Skeletal muscle satellite cell (primary cell): ENCODE data around the gene NFIX.

ENCODE experiments used
- H3K27me3 ChIP-seq: 2 replicates; pipeline ENCODE4 v1.7.0; 2013; ENCODE audit warnings: low read length; ENCODE audit not compliant: control insufficient read depth, insufficient read depth
- H3K36me3 ChIP-seq: 2 replicates; pipeline ENCODE4 v1.7.0; 2013; ENCODE audit warnings: mild to moderate bottlenecking, control low read depth, low read length; ENCODE audit not compliant: insufficient read depth
- H3K4me1 ChIP-seq: 2 replicates; pipeline ENCODE4 v1.7.0; 2013; ENCODE audit warnings: low read length; ENCODE audit not compliant: control insufficient read depth, insufficient read depth
- H3K4me2 ChIP-seq: 2 replicates; pipeline ENCODE4 v1.7.0; 2013; ENCODE audit warnings: mild to moderate bottlenecking, low read length
- H3K4me3 ChIP-seq: 2 replicates; pipeline ENCODE4 v1.7.0; 2013; ENCODE audit warnings: low read length
- H3K9ac ChIP-seq: 2 replicates; pipeline ENCODE4 v1.7.0; 2013; ENCODE audit warnings: mild to moderate bottlenecking, low read depth, low read length, moderate library complexity
- H3K9me3 ChIP-seq: replicated peaks from 2 replicates; pipeline ENCODE4 v1.7.0; 2013; ENCODE audit warnings: mild to moderate bottlenecking, control low read depth, low read length

NFIX gene

DNA sequence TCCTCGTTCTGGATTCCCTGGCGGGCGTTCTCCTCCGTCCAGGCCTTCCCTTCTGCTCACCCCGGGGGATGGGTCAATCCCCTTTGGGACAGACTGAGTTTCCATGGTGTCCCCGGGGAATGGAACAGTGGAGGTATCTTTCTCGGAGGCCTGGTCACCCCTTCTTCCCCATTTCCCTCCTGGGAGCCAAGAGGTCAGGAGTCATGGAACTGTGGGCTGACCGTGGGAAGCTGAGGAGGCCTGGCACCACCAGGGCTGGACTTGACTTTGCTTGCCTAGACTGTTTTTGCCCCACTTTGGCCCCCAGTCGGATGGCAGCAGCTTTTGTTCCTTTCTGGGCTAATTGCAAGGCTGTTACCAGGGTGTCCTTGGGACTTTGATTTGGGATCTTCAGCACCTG is 124.8 kb downstream of the NFIX start:
- H3K4me1 ChIP-seq: peaks cover 51% of the 10 kb centered on the region
- peaks cover 14% of the 10 kb centered on the region for H3K36me3 ChIP-seq
- H3K9me3 ChIP-seq: no peaks in the 10 kb centered on the region
- peak overlapping the region; percentile 95 for H3K4me2 ChIP-seq
- peak overlapping the region; percentile 91 for H3K4me3 ChIP-seq
- H3K27me3 ChIP-seq: no peaks in the 10 kb centered on the region
- peak overlapping the region; percentile 93 for H3K9ac ChIP-seq

DNA sequence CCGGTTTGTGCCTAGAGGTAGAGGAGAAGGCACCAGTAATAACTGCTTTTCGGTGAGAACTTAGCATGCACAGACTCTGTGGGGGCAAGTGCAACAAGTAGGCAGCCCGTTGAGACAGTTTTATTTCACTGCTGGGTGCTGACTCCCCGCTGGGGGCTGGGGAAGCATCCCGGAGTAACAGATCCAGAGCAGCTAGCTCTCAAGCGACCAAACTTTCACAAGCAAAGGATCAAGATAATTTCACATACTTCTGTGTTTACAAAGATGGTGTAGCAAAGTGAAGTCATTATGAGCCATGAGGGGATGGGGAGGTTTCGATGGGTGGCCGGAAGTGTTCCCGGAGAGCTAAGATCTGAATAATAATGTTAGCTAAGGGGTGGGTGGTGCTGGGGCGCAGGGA is 125.5 kb downstream of the NFIX start:
- Histone ChIP-seq H3K4me3 (peak overlapping the region; percentile 91), H3K4me1 (peaks cover 43% of the 10 kb centered on the region), H3K27me3 (no peaks in the 10 kb centered on the region), H3K4me2 (peak overlapping the region; percentile 95), H3K9ac (peak overlapping the region; percentile 93), H3K36me3 (peaks cover 12% of the 10 kb centered on the region), H3K9me3 (no peaks in the 10 kb centered on the region)

DNA sequence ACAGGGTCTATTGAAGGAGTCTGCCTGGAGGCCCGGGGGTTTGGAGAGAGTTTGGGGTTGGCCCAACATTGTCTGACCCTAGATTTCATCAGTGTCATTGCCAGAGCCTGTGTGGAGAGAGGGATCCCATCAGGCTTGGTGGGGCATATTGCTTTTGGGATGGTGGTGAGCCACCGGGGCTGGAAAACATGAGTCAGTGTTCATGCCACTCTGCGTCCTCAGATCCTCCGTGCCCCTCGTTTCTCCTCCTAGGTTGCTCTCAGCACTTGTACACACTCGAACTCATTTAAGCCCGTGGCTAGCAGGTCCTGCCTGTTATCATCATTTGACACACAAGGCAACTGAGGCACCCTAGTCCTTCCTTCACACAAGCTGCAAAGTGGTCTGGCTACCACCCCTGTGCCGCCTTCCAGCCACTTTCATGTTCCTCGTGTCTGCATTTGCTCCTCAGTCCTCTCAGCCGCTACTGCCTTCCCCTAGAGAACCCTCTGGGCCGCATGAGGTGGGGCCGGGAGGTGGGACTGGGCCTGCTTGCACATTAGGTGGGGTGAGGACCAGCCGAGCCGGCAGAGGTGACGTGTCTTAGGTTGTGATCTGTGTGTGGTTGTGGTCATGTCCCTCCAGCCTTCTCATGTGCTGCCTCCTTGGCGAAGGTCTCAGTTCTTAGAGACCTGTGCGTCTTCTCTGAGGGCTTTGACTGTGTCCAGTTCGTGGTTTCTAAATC is 126.4 kb downstream of the NFIX start:
- H3K4me1 ChIP-seq: peaks cover 42% of the 10 kb centered on the region
- peak overlapping the region; percentile 95 for H3K4me2 ChIP-seq
- H3K9me3 ChIP-seq: no peaks in the 10 kb centered on the region
- peaks cover 18% of the 10 kb centered on the region for H3K36me3 ChIP-seq
- H3K9ac ChIP-seq: peak overlapping the region; percentile 49
- no peaks in the 10 kb centered on the region for H3K27me3 ChIP-seq
- H3K4me3 ChIP-seq: peak overlapping the region; percentile 33

DNA sequence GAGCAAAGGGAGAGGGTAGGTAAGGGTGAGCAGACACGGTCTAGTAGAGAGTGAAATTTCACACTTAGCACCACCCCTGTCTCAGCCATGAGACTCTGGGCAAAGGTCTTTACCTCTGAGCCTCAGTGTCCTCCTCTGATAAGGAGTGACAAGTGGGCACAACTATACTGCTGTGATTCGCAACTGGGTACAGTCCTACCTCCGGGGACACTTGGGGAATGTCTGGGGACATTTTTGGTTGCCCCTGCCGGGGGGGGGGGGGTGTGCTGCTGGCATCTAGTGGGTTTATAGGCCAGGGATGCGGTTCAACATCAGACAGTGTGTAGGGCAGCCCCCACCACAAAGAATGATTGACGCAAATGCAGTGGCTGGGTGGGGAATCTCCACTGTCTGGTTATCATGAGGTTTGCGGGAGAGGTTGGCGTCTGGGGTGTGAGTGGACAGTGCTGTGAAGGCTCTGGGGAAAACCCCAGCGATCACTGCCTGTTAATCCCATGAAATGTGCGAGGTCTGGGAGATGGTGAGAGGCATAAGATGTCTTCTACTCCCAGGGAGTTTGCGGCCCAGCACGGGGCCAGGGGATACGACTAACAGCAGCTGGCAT is 127.1 kb downstream of the NFIX start:
- Histone ChIP-seq H3K9me3 (no peaks in the 10 kb centered on the region), H3K36me3 (peaks cover 19% of the 10 kb centered on the region), H3K27me3 (no peaks in the 10 kb centered on the region), H3K4me2 (peak overlapping the region; percentile 14), H3K9ac (no peak overlapping the region), H3K4me1 (peaks cover 37% of the 10 kb centered on the region), H3K4me3 (no peak overlapping the region)

DNA sequence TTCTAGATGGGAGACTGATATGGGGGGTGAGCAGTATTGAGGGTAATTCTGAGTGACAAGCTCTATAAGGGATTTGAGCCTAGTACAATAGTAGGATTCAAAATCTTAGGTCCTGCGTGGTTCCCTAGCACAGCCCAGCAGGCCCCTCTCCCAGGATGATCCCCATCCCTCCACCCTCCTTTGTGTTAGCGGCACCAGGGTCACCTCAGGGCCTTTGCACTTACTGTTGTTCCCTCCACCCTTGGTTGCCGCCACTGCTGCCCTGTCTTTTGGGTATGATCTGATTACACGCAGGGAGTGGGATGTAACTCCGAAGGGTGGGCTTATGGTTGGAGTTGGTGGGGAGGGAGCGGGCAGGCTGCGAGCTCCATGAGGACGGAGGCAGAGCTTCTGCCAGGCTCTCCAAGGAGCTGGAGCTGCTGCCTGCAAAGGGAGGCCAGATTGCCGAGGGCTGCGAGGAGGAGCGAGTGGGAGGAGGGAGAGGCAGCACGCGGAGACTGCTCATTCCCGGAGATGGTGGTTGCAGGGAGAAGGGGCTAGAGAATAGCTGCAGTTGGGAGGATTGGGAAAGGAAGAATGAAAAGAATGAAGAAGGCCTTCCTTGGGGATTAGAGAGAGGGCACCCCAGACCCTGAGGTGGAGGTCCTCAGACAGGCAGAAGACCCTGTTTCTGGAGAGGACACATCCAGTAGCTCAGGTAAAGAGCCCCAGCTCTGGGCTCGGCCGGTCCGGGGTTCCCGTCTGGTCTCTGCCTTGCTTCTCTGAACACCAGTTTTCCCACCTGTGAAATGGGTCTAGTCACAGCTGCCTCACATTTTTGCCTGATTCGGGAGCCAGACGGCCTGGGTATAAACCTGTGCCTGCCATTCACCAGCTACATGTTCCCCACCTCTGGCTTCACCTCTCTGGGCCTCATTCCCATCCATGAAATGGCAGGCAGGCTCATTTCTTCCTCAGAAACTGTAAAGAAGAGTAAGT is 128.0 kb downstream of the NFIX start:
- no peak overlapping the region for H3K9ac ChIP-seq

DNA sequence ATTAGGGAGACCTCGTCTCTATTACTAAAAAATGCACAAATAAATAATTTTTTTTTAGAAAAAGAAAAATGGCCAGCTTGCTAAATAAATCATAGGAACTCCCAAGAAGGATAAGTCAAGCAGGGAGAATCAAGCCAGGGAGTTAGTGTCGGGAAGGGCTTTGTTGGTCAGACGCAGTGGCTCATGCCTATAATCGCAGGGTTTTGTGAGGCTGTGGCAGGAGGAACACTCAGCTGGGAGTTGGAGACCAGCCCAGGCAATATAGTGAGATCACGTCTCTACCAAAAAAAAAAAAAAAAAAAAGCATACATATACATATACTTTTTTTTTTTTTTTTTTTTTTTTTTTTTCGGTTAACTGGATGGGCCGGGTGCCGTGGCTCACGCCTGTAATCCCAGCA is 131.8 kb downstream of the NFIX start:
- Histone ChIP-seq H3K27me3 (no peaks in the 10 kb centered on the region), H3K36me3 (peaks cover 21% of the 10 kb centered on the region), H3K4me2 (no peak overlapping the region), H3K4me3 (no peak overlapping the region), H3K9ac (no peak overlapping the region), H3K9me3 (no peaks in the 10 kb centered on the region), H3K4me1 (peaks cover 12% of the 10 kb centered on the region)

More for the DNA sequence above, 128.0 kb downstream of the NFIX start:
- H3K4me1 ChIP-seq: peaks cover 33% of the 10 kb centered on the region
- H3K9me3 ChIP-seq: no peaks in the 10 kb centered on the region
- no peak overlapping the region for H3K4me2 ChIP-seq
- no peak overlapping the region for H3K4me3 ChIP-seq
- H3K36me3 ChIP-seq: peaks cover 19% of the 10 kb centered on the region
- H3K27me3 ChIP-seq: no peaks in the 10 kb centered on the region

DNA sequence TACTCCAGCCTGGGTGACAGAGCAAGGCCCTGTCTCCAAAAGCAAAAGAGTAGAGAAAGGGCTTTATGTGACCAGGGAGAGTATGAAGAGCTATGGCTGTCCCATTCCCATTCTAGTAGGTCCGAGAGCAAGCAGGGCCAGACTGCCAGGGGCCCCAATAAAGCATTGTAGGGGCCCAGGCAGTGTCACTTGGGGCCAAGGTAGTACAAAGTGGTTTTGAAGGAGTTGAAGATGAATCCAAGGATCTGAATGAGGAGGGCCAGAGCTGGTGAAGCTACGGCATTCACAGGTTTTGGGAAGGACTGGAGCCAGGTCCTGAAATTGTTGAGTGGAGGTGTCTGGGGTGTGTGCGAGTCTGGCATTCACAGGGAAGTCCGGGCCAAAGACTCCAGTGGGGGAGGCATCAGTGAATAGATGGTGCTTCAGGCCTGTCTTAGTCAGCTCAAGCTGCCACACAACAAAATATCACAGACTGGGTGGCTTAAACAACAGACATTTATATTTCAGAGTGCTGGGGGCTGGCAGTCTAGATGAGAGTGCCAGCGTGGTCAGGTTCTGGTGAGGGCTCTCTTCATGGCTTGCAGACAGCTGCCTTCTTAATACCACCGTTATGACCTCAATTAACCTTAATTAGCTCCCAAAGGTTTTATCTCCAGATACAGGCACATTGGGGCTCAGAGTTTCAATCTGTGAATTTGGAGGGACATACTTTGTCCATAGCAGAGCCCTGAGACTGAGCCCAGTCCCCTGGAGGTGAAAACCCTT is 132.7 kb downstream of the NFIX start:
- no peaks in the 10 kb centered on the region for H3K9me3 ChIP-seq
- no peak overlapping the region for H3K9ac ChIP-seq
- no peak overlapping the region for H3K4me3 ChIP-seq
- no peak overlapping the region for H3K4me2 ChIP-seq
- peaks cover 16% of the 10 kb centered on the region for H3K36me3 ChIP-seq
- no peaks in the 10 kb centered on the region for H3K27me3 ChIP-seq
- H3K4me1 ChIP-seq: peaks cover 20% of the 10 kb centered on the region

DNA sequence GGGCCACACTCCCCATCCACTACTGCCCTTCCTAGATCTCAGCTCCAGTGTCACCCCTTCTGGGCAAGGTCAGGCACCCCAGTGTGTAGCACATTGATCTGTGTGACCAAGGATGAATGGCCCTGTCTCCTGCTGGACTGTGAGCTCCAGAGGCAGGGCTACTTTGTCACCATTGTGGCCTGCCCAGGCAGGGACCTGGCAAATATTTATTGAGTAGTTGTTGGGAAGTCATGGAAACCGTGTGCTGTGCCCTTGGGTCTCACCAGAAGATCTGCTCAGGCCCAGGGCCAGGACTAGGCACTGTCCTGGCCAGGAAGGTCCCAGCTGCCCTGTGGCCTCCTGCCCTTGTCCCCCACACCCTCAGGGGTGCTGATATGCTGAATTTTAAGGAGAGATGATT is 133.3 kb downstream of the NFIX start:
- H3K4me2 ChIP-seq: no peak overlapping the region
- H3K4me3 ChIP-seq: no peak overlapping the region
- H3K27me3 ChIP-seq: no peaks in the 10 kb centered on the region
- peaks cover 24% of the 10 kb centered on the region for H3K4me1 ChIP-seq
- H3K36me3 ChIP-seq: peaks cover 18% of the 10 kb centered on the region
- H3K9me3 ChIP-seq: no peaks in the 10 kb centered on the region
- no peak overlapping the region for H3K9ac ChIP-seq

DNA sequence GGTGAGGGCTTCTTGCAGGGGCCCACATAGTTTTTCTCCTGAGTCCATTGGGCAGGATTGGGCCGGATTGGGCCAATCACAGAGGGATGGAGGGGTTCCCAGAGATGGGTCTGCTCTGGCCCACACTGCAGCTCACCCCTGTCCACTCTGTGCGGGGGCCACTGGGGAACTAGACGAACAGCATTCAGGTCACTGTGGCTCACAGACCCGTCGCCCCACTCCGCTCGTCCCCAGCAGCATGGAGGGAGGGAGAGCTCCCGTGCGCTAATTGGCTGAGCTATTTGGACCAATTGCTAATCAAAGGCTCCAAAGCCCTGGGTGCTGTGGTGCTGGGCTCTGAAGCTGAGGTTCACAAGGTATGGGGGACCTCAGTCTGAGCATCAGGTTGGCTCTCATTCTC is 134.1 kb downstream of the NFIX start:
- Histone ChIP-seq H3K4me3 (no peak overlapping the region), H3K27me3 (no peaks in the 10 kb centered on the region), H3K9ac (no peak overlapping the region), H3K4me1 (peaks cover 32% of the 10 kb centered on the region), H3K9me3 (no peaks in the 10 kb centered on the region), H3K4me2 (no peak overlapping the region), H3K36me3 (peaks cover 26% of the 10 kb centered on the region)

DNA sequence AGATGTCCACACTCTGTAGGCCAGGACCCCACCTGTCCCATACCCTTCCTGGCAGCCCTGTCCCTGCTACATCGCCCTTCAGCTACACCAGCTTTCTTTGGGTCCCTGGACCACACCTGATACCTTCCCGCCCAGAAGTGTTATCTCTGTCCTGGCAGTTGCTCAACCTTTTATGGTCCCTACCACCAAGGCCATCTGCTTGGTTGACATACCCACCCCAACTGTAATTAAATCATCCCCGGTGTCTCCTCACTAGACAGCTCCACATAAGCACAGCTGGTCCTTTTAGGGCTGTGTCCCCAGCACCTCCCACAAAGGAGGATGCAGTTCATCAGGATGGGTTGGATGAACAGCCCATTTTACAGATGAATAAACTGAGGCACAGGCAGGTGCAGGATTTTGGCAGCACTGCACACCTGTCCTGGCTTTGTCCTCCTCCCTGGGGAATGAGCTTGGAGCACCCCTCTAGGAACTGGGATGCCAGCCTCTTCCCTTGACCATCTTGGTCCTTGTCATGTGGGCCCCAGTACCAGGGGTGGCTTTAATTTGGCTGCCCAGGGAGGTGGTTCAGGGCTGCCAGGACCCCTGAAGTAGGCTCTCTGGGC is 135.7 kb downstream of the NFIX start:
- Histone ChIP-seq H3K4me3 (no peak overlapping the region), H3K9me3 (no peaks in the 10 kb centered on the region), H3K36me3 (peaks cover 40% of the 10 kb centered on the region), H3K4me2 (no peak overlapping the region), H3K9ac (no peak overlapping the region), H3K27me3 (no peaks in the 10 kb centered on the region), H3K4me1 (peaks cover 40% of the 10 kb centered on the region)
